GM18870 (cell line): ENCODE results near the gene MED13L.
"Not testable (repeated sequence)": the region's sequence is repeated elsewhere in the genome, so short reads cannot be mapped to it uniquely, and the experiment has no call there.

Experiments used
- ATAC-seq: cut with Tn5 transposase; IDR thresholded peaks from one replicate; pipeline ENCODE4 v1.9.1; 2021; ENCODE audit warnings: moderate library complexity; ENCODE audit not compliant: unreplicated experiment

Gene MED13L

GRCh38 chr12:116304621-116305020 lies 27.1 kb upstream of the MED13L start:
- no peak for ATAC-seq

GRCh38 chr12:116303929-116304328 lies 26.4 kb upstream of the MED13L start:
- no peak for ATAC-seq

- ATAC-seq, result no peak
Observed at GRCh38 chr12:116303066-116303465, 25.6 kb upstream of the MED13L start.

GRCh38 chr12:116302166-116303058 lies 24.9 kb upstream of the MED13L start:
- no peak for ATAC-seq

- no peak for ATAC-seq
Observed at GRCh38 chr12:116301621-116302020, 24.1 kb upstream of the MED13L start.

GRCh38 chr12:116299665-116300328 lies 22.3 kb upstream of the MED13L start:
- ATAC-seq, result no peak

GRCh38 chr12:116299064-116299463 lies 21.6 kb upstream of the MED13L start:
- ATAC-seq, result no peak

- ATAC-seq, result no peak
Observed at GRCh38 chr12:116298578-116298977, 21.1 kb upstream of the MED13L start.

- ATAC-seq, result no peak
Observed at GRCh38 chr12:116297224-116297834, 19.8 kb upstream of the MED13L start.

- no peak for ATAC-seq
Observed at GRCh38 chr12:116295327-116296263, 18.1 kb upstream of the MED13L start.

GRCh38 chr12:116294454-116295165 lies 17.1 kb upstream of the MED13L start:
- ATAC-seq, result no peak

GRCh38 chr12:116293687-116294453 lies 16.4 kb upstream of the MED13L start:
- no peak for ATAC-seq

- ATAC-seq, result no peak
Observed at GRCh38 chr12:116291218-116291617, 13.7 kb upstream of the MED13L start.

GRCh38 chr12:116288735-116289134 lies 11.2 kb upstream of the MED13L start:
- ATAC-seq, result no peak

GRCh38 chr12:116287842-116288301 lies 10.4 kb upstream of the MED13L start:
- no peak for ATAC-seq

- ATAC-seq, result no peak
Observed at GRCh38 chr12:116284396-116284795, 6.9 kb upstream of the MED13L start.

GRCh38 chr12:116283881-116284280 lies 6.4 kb upstream of the MED13L start:
- not testable (repeated sequence) for ATAC-seq

GRCh38 chr12:116282371-116283286 lies 5.1 kb upstream of the MED13L start:
- ATAC-seq, result no peak
